GM13976 (cell line): ENCODE measurements around the gene RPS29.

Source experiments
- DNase-seq: peaks from one replicate; pipeline ENCODE4 v3.0.0; 2012; ENCODE audit warnings: low spot score
- CTCF ChIP-seq: IDR thresholded peaks from 2 replicates; pipeline ENCODE4 v1.5.1; 2012; ENCODE audit warnings: borderline replicate concordance, mild to moderate bottlenecking; ENCODE audit not compliant: insufficient read depth; ENCODE audit errors: extremely low read depth, missing control alignments, control extremely low read depth
- in situ Hi-C: fragments of 300-500 bp; cut with MboI; formaldehyde crosslinking; loops from one replicate; pipeline ENCODE4 v1.12.0; 2022; ENCODE audit warnings: low sequenced_read_pairs, mixed read lengths, inconsistent platforms; ENCODE audit not compliant: unreplicated experiment

Gene RPS29

DNA sequence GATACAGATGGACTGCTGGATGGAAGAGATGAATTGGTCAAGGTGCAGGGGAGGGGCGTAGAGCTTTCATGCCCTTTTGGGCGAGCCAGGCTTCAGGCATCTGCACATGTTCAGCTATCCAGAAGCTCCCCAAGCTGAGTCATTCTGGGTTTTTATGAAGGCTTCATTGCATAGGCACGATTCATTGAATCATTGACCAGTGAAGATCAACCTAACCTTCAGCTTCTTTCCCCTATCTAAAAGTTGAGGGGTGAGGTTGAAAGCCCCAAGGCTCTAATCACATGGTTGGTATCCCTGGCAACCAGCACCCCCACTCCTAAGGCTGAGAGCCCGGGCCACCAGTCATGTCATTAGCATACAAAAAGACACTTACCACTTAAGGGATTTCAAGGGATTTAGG, 36.3 kb downstream of the RPS29 start:
- no peak for DNase-seq
- in situ Hi-C loops, result no loop called here

DNA sequence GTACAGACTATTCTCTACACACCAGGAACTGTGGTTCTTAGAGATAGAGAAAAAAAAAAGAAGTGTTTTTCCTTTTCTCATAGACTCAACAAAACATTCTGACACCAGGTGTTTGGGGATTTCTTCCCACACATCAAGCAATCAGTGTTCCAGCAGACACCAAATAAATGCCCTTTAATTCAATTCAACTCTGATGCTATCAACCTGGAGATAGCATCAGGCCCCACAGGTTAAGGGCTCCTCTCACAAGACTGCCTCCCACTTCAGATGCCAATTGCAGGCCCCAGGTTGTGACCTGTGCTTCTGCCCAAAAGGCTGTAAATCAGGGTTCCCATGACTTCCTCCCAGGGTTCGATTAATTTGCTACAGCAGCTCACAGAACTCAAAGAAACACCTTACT, 36.7 kb downstream of the RPS29 start:
- DNase-seq, result no peak
- in situ Hi-C loops, result no loop called here
- no peak for TF ChIP-seq CTCF

More for the DNA sequence above, 36.3 kb downstream of the RPS29 start:
- TF ChIP-seq CTCF, result no peak

DNA sequence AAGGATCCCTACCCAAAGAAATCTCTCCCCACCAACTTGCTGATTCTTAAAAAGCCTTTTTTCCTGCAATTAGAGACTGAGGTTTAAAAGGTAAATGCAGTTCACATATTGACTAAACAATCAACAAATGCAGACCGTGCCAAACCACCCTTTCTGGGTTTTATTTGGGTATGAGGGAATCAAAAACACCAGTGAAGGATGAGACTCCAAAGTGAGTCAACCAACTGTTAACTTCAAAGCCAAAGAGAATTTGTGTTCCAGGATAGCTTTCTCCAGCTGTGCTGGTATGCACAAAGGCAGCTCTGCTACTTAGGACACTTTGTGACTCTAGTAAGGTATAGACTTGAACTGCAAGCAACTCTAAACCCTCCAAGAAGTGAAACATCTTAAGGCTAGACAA, 39.4 kb downstream of the RPS29 start:
- in situ Hi-C loops, result no loop called here
- no peak for DNase-seq
- TF ChIP-seq CTCF, result no peak

DNA sequence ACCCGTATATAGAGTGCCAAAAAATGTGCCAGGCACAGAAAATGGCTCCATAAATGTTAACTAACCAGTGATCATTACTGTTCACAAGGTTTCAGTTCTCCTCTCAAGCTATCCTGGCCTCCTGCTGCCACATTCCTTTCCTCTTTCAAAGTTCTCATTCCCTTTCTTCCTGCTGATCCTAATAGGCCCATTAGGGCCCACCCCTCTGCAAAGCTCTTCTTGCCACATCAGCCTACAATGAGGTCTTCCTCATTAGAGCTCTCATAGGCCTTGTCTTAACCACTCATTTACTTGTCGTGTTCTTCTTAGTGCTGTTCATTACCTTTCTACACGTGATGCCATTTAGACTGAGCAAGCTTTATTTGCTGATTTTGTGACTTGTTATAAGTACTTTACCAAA, 40.5 kb downstream of the RPS29 start:
- no peak for DNase-seq
- in situ Hi-C loops, result no loop called here
- no peak for TF ChIP-seq CTCF

DNA sequence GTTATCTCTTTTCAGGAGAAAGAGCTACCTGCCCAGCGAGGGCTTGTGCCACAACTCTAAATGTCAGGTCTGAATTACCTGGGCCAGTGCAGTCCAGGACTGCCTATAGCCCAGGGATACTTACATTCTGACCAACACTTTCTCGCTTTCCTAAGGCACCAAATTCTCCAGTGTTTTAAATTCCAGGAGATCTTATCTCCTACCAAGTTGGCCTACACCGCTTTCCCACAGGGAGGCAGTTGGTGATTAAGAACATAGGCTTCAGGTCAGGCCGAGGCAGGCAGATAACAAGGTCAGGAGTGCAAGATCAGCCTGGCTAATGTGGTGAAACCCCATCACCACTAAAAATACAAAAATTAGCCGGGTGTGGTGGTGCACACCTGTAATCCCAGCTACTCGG, 41.1 kb downstream of the RPS29 start:
- in situ Hi-C loops, result no loop called here
- no peak for DNase-seq
- TF ChIP-seq CTCF, result no peak

GRCh38 chr14:49541049-49541448, 45.1 kb downstream of the RPS29 start:
- TF ChIP-seq CTCF, result no peak
- in situ Hi-C loops, result no loop called here
- no peak for DNase-seq

- TF ChIP-seq CTCF, result no peak
- in situ Hi-C loops, result no loop called here
- DNase-seq, result no peak
Measured at GRCh38 chr14:49538852-49539251, 47.3 kb downstream of the RPS29 start.
